Naive thymus-derived CD4-positive, alpha-beta T cell (primary cell): ENCODE measurements around the gene TERT. TPM values are rescaled to one million over a fixed set of nuclear protein-coding genes. Genes with fewer than 3 reads are reported as not detected.

Source experiments
- ATAC-seq: fragments of 150-1000 bp; cut with Tn5 transposase; 2 replicates; pipeline ENCODE4 v1.10.0; 2021; ENCODE audit warnings: mild to moderate bottlenecking, moderate library complexity
- CTCF ChIA-PET: fragments of 350-600 bp; sonication (Branson Sonifier 250); formaldehyde crosslinking; loops from one replicate; lab custom pipeline; 2021; ENCODE audit warnings: antibody characterized with exemption; lab: Charles Lee
- POLR2A ChIA-PET: fragments of 350-600 bp; sonication (Branson Sonifier 250); formaldehyde crosslinking; loops from one replicate; lab custom pipeline; 2021; ENCODE audit warnings: antibody characterized with exemption, inconsistent platforms; lab: Charles Lee
- DNase-seq, 9 donors: peaks; one replicate each; pipeline versions ENCODE4 v3.0.0 to v3.0.0-alpha.2; 2020 to 2022; ENCODE audit warnings: mixed read lengths in 1 of 9
- H3K27ac ChIP-seq: one replicate; pipeline ENCODE4 v1.7.0; 2013; ENCODE audit warnings: mild to moderate bottlenecking, low read depth, low read length, moderate library complexity
- H3K27me3 ChIP-seq, 2 donors: one replicate each; pipeline ENCODE4 v1.7.0; 2013; ENCODE audit warnings: low read length in 2 of 2, mild to moderate bottlenecking in 2 of 2, moderate library complexity in 2 of 2; ENCODE audit not compliant: control insufficient read depth in 2 of 2, insufficient read depth in 2 of 2
- H3K36me3 ChIP-seq, 3 experiments: 1 replicate in 2 of 3; 2 replicates in 1 of 3; pipeline ENCODE4 v1.7.0; 2013; ENCODE audit warnings: low read length in 3 of 3, mild to moderate bottlenecking in 3 of 3, moderate library complexity in 1 of 3; ENCODE audit not compliant: insufficient read depth in 3 of 3, control insufficient read depth in 2 of 3
- H3K4me1 ChIP-seq, 2 donors: one replicate each; pipeline ENCODE4 v1.7.0; 2013; ENCODE audit warnings: low read length in 2 of 2, mild to moderate bottlenecking in 2 of 2, moderate library complexity in 1 of 2; ENCODE audit not compliant: control insufficient read depth in 2 of 2, insufficient read depth in 2 of 2
- H3K4me3 ChIP-seq: 2 replicates; pipeline ENCODE4 v1.7.0; 2013; ENCODE audit warnings: mild to moderate bottlenecking, low read length
- H3K9me3 ChIP-seq, 3 experiments: 1 replicate in 2 of 3; 2 replicates in 1 of 3; pipeline ENCODE4 v1.7.0; 2013; ENCODE audit warnings: low read length in 3 of 3; ENCODE audit not compliant: control insufficient read depth in 2 of 3
- H3K27ac Mint-ChIP-seq, 9 donors: one replicate each; pipeline ENCODE4 v1.8.0; 2020 to 2022; ENCODE audit warnings: mixed read lengths in 9 of 9, mild to moderate bottlenecking in 8 of 9, moderate library complexity in 5 of 9, inconsistent platforms in 2 of 9
- H3K27me3 Mint-ChIP-seq, 5 donors: one replicate each; pipeline ENCODE4 v1.8.0; 2021 to 2022; ENCODE audit warnings: mixed read lengths in 5 of 5, mild to moderate bottlenecking in 1 of 5
- H3K36me3 Mint-ChIP-seq, 5 donors: one replicate each; pipeline ENCODE4 v1.8.0; 2020 to 2022; ENCODE audit warnings: mixed read lengths in 5 of 5, mild to moderate bottlenecking in 3 of 5, inconsistent platforms in 1 of 5
- H3K4me1 Mint-ChIP-seq, 7 donors: one replicate each; pipeline ENCODE4 v1.8.0; 2020 to 2022; ENCODE audit warnings: mixed read lengths in 7 of 7, mild to moderate bottlenecking in 3 of 7, inconsistent platforms in 1 of 7
- H3K4me3 Mint-ChIP-seq, 10 donors: one replicate each; pipeline ENCODE4 v1.8.0; 2020 to 2022; ENCODE audit warnings: mild to moderate bottlenecking in 10 of 10, mixed read lengths in 10 of 10, moderate library complexity in 6 of 10, inconsistent platforms in 2 of 10
- H3K9me3 Mint-ChIP-seq, 11 donors: one replicate each; pipeline ENCODE4 v1.8.0; 2020 to 2022; ENCODE audit warnings: mixed read lengths in 11 of 11, mild to moderate bottlenecking in 4 of 11, inconsistent platforms in 1 of 11, moderate library complexity in 1 of 11
- intact Hi-C, 2 donors: fragments of 100-400 bp; cut with micrococcal nuclease; formaldehyde crosslinking; loops; one replicate each; pipeline ENCODE4 v1.15.1; 2023
- polyA plus RNA-seq, 2 donors: library from polyadenylated mRNA; unstranded; fragments of 300-500 nt; fragmentation: Illumina TruSeq; gene quantifications; one replicate each; pipeline ENCODE4 v1.2.3, GENCODE V29; 2021
- total RNA-seq, 6 experiments: library from RNA in 5 of 6; stranded (reverse) in 5 of 6; gene quantifications; 1 replicate in 5 of 6; 2 replicates in 1 of 6; pipeline ENCODE4 v1.2.3 and lab custom pipeline; 2021 to 2026

TERT gene
- total and polyA plus RNA-seq, 7 experiments from 2014 or later, result 0.13 to 3.3 (median 1.3) TPM; not detected in 1

GRCh38 chr5:1316588-1317340 is 21.9 kb upstream of the TERT start:
- H3K9me3 ChIP-seq, result no peaks in the 10 kb centered on the region
- no peak for ATAC-seq
- Mint-ChIP-seq H3K4me1 (peaks cover 36 to 63% (median 57%) of the 10 kb centered on the region in 7 donors), H3K27ac (peak overlapping the region; percentile 94 to 96 (median 95)), H3K36me3 (peaks cover 8 to 26% (median 8%) of the 10 kb centered on the region in 5 donors), H3K9me3 (peaks cover 0 to 3% (median 0%) of the 10 kb centered on the region in 11 donors), H3K27me3 (peaks cover 0 to 2% (median 0%) of the 10 kb centered on the region in 5 donors), H3K4me3 (peak overlapping the region; percentile 81 to 92 (median 86))
- peak overlapping the region; percentile 51 for H3K4me3 ChIP-seq
- ChIA-PET POLR2A (interaction anchor here (0.6 to 6.0 kb wide), 14 partner anchors 10 to 485 kb away, joined by 3 to 40 read pairs (median 5); partner anchors contain the start of genes CLPTM1L and TERT), CTCF (interaction anchor here (0.8 to 1.5 kb wide), 5 partner anchors 14 to 211 kb away, joined by 3 to 9 read pairs (median 4); partner anchors contain the start of gene TERT)
- H3K27me3 ChIP-seq, result no peaks in the 10 kb centered on the region
- intact Hi-C loops, result loop anchor here (1.0 to 10.0 kb wide), 7 partner anchors 16 to 326 kb away; partner anchors contain the start of gene CLPTM1L (in 1 of the 2)
- H3K36me3 ChIP-seq, result peaks cover 0 to 40% (median 0%) of the 10 kb centered on the region in 3 experiments
- H3K27ac ChIP-seq, result peak overlapping the region; percentile 66
- H3K4me1 ChIP-seq, result peaks cover 39 to 55% of the 10 kb centered on the region in 2 donors
- DNase-seq, result peak in 1 of 9 donors; percentile 7

GRCh38 chr5:1315709-1316587 is 21.1 kb upstream of the TERT start:
- H3K36me3 ChIP-seq, result peaks cover 0 to 32% (median 0%) of the 10 kb centered on the region in 3 experiments
- Mint-ChIP-seq H3K27ac (peak overlapping the region; percentile 94 to 96 (median 95)), H3K9me3 (peaks cover 0 to 10% (median 3%) of the 10 kb centered on the region in 11 donors), H3K36me3 (peaks cover under 1 to 20% (median 10%) of the 10 kb centered on the region in 5 donors), H3K4me3 (peak overlapping the region; percentile 81 to 92 (median 86)), H3K27me3 (peaks cover 0 to 2% (median 0%) of the 10 kb centered on the region in 5 donors), H3K4me1 (peaks cover 36 to 70% (median 59%) of the 10 kb centered on the region in 7 donors)
- ChIA-PET POLR2A (interaction anchor here (0.6 to 6.0 kb wide), 13 partner anchors 10 to 486 kb away, joined by 3 to 40 read pairs (median 5); partner anchors contain the start of genes CLPTM1L and TERT), CTCF (interaction anchor here (0.8 to 1.5 kb wide), 5 partner anchors 13 to 210 kb away, joined by 3 to 9 read pairs (median 4); partner anchors contain the start of gene TERT)
- intact Hi-C loops, result loop anchor here (1.0 to 10.0 kb wide), 9 partner anchors 10 to 326 kb away; partner anchors contain the start of genes CLPTM1L (in 2 of the 2) and TERT (in 1 of the 2)
- peaks cover 39 to 55% of the 10 kb centered on the region in 2 donors for H3K4me1 ChIP-seq
- DNase-seq (peak in 8 of 9 donors; percentile 47 to 88 (median 82)), ATAC-seq (peak; percentile 79)
- peak overlapping the region; percentile 66 for H3K27ac ChIP-seq
- peaks cover 0 to 5% (median 0%) of the 10 kb centered on the region in 3 experiments for H3K9me3 ChIP-seq
- H3K4me3 ChIP-seq, result peak overlapping the region; percentile 51
- H3K27me3 ChIP-seq, result no peaks in the 10 kb centered on the region

- ChIA-PET POLR2A (interaction anchor here (0.6 to 6.0 kb wide), 14 partner anchors 11 to 210 kb away, joined by 3 to 40 read pairs (median 4); partner anchors contain the start of genes CLPTM1L and TERT), CTCF (interaction anchor here (1.3 to 1.5 kb wide), 3 partner anchors 20 to 60 kb away, joined by 3 to 4 read pairs (median 3); partner anchors contain the start of gene TERT)
- ATAC-seq, result no peak
- H3K4me1 Mint-ChIP-seq, result peaks cover 36 to 78% (median 67%) of the 10 kb centered on the region in 7 donors
- H3K9me3 Mint-ChIP-seq, result peaks cover 0 to 18% (median 8%) of the 10 kb centered on the region in 11 donors
- Histone ChIP-seq H3K36me3 (peaks cover 0 to 24% (median 0%) of the 10 kb centered on the region in 3 experiments), H3K27me3 (no peaks in the 10 kb centered on the region), H3K27ac (peak overlapping the region; percentile 66), H3K9me3 (peaks cover 0 to 7% (median 0%) of the 10 kb centered on the region in 3 experiments), H3K4me3 (peak overlapping the region; percentile 51), H3K4me1 (peaks cover 39 to 55% of the 10 kb centered on the region in 2 donors)
- H3K36me3 Mint-ChIP-seq, result peaks cover 0 to 17% (median 8%) of the 10 kb centered on the region in 5 donors
- H3K27ac Mint-ChIP-seq, result peak overlapping the region; percentile 94 to 96 (median 95)
- H3K4me3 Mint-ChIP-seq, result peak overlapping the region; percentile 81 to 92 (median 86)
- peaks cover 0 to 3% (median 0%) of the 10 kb centered on the region in 5 donors for H3K27me3 Mint-ChIP-seq
- intact Hi-C loops, result loop anchor here (1.0 to 10.0 kb wide), 6 partner anchors 9 to 327 kb away; partner anchors contain the start of genes CLPTM1L (in 1 of the 2) and TERT (in 1 of the 2)
- peak in 1 of 9 donors; percentile 18 for DNase-seq
Measured at GRCh38 chr5:1315018-1315708, 20.3 kb upstream of the TERT start.

- peaks cover 0 to 20% (median 8%) of the 10 kb centered on the region in 11 donors for H3K9me3 Mint-ChIP-seq
Measured at GRCh38 chr5:1314564-1314982, 19.7 kb upstream of the TERT start.

More at GRCh38 chr5:1314564-1314982, 19.7 kb upstream of the TERT start:
- ChIA-PET POLR2A (interaction anchor here (0.6 to 6.0 kb wide), 4 partner anchors 10 to 72 kb away, joined by 3 to 40 read pairs (median 4); no protein-coding TSS in a partner anchor), CTCF (no interaction called here)
- peak overlapping the region in 7 of 9 donors; percentile 55 to 96 (median 95) for H3K27ac Mint-ChIP-seq
- peaks cover 0 to 5% (median 0%) of the 10 kb centered on the region in 5 donors for H3K27me3 Mint-ChIP-seq
- H3K36me3 ChIP-seq, result peaks cover 0 to 19% (median 0%) of the 10 kb centered on the region in 3 experiments
- ATAC-seq (no peak), DNase-seq (peak in 1 of 9 donors; percentile 21)
- peaks cover 39 to 55% of the 10 kb centered on the region in 2 donors for H3K4me1 ChIP-seq
- peak overlapping the region; percentile 81 to 92 (median 86) for H3K4me3 Mint-ChIP-seq
- no peak overlapping the region for H3K27ac ChIP-seq
- peaks cover 0 to 11% (median 0%) of the 10 kb centered on the region in 3 experiments for H3K9me3 ChIP-seq
- H3K4me1 Mint-ChIP-seq, result peaks cover 36 to 82% (median 69%) of the 10 kb centered on the region in 7 donors
- no peaks in the 10 kb centered on the region for H3K27me3 ChIP-seq
- intact Hi-C loops, result loop anchor here (10.0 kb wide), 1 partner anchor 210 kb away; no protein-coding TSS in a partner anchor
- no peak overlapping the region for H3K4me3 ChIP-seq
- peaks cover 0 to 19% (median 8%) of the 10 kb centered on the region in 5 donors for H3K36me3 Mint-ChIP-seq
